DND-41 (cell line): ENCODE results near the gene MVD.

Source experiments
- ATAC-seq: fragments of 200-7000 bp; cut with Tn5 transposase; 3 replicates; pipeline ENCODE4 v1.9.1; 2021; ENCODE audit warnings: low read depth; ENCODE audit not compliant: insufficient read depth
- DNase-seq: peaks from one replicate; pipeline ENCODE4 v3.0.0-alpha.2; 2020
- H2AFZ ChIP-seq: 2 replicates; pipeline ENCODE4 v1.6.0; 2012; ENCODE audit warnings: low read depth, low read length
- H3K27ac ChIP-seq: 2 replicates; pipeline ENCODE4 v1.5.1; 2012; ENCODE audit warnings: low read length, inconsistent platforms
- H3K27me3 ChIP-seq: fragments of 200-600 bp; sonication (generic); 2 replicates; pipeline ENCODE4 v1.6.0; 2012; ENCODE audit warnings: low read length, mild to moderate bottlenecking, inconsistent platforms; ENCODE audit not compliant: insufficient read depth, poor library complexity
- H3K36me3 ChIP-seq: 2 replicates; pipeline ENCODE4 v1.5.1; 2012; ENCODE audit warnings: low read length, inconsistent platforms; ENCODE audit not compliant: insufficient read depth
- H3K4me1 ChIP-seq: 2 replicates; pipeline ENCODE4 v1.5.1; 2012; ENCODE audit warnings: mild to moderate bottlenecking, low read length; ENCODE audit not compliant: insufficient read depth
- H3K4me2 ChIP-seq: 2 replicates; pipeline ENCODE4 v1.6.0; 2012; ENCODE audit warnings: mild to moderate bottlenecking, moderate library complexity, low read length, inconsistent platforms; ENCODE audit not compliant: insufficient read depth
- H3K4me3 ChIP-seq, 2 experiments: fragments of 200-600 bp in 1 of 2; shearing (Covaris generic) in 1 of 2; 2 replicates each; pipeline ENCODE4 v1.5.1; 2012 to 2016; ENCODE audit warnings: inconsistent platforms in 2 of 2, low read length in 2 of 2, mild to moderate bottlenecking in 2 of 2, low read depth in 1 of 2, moderate library complexity in 1 of 2
- H3K79me2 ChIP-seq: 2 replicates; pipeline ENCODE4 v1.6.0; 2012; ENCODE audit warnings: low read length, inconsistent platforms; ENCODE audit not compliant: insufficient read depth
- H3K9ac ChIP-seq: 2 replicates; pipeline ENCODE4 v1.6.0; 2012; ENCODE audit warnings: low read depth, mild to moderate bottlenecking, inconsistent platforms, low read length, moderate library complexity
- H3K9me3 ChIP-seq: 2 replicates; pipeline ENCODE4 v1.5.1; 2012; ENCODE audit warnings: low read length, moderate library complexity, mild to moderate bottlenecking, inconsistent platforms; ENCODE audit not compliant: insufficient read depth, severe bottlenecking
- H4K20me1 ChIP-seq: 2 replicates; pipeline ENCODE4 v1.6.0; 2012; ENCODE audit warnings: low read length; ENCODE audit not compliant: insufficient read depth
- EZH2 ChIP-seq: IDR thresholded peaks from 3 replicates; pipeline ENCODE4 v1.6.1; 2012; ENCODE audit warnings: borderline replicate concordance, low read depth, mild to moderate bottlenecking, moderate library complexity, low read length, inconsistent platforms; ENCODE audit not compliant: severe bottlenecking
- TF ChIP-seq, protein P1 (sequence below): IDR thresholded peaks from 2 replicates; pipeline ENCODE4 v1.5.1; 2012; ENCODE audit warnings: borderline replicate concordance, low read length, moderate library complexity, mild to moderate bottlenecking; ENCODE audit not compliant: poor library complexity, severe bottlenecking; ENCODE audit errors: extremely low read depth

The MVD gene

DNA sequence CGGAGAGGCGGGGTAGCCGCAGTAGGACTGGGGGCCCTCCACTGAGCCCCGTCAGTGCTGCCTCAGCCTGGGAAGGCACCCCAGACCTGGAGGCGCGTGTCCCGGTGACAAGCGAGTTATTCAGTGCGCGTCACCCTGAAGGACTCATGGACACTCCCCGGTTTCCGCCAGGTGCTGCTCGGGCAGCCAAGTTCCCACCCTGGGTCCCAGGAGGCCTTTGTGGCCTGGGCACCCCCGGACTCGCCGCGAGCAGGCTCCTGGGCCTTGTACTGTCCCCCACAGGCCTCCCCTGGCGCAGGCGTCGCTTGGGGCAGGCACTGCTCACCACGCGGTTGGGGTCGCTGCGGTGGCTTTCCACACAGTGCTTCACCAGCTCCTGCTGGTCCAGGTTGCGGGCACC lies 35.8 kb upstream of the MVD start:
- Histone ChIP-seq H3K9ac (no peak overlapping the region), H3K27ac (no peak overlapping the region), H2AFZ (no peak overlapping the region), H3K36me3 (peaks cover 58% of the 10 kb centered on the region), H3K79me2 (peaks cover 37% of the 10 kb centered on the region), H4K20me1 (peaks cover 20% of the 10 kb centered on the region), H3K27me3 (no peaks in the 10 kb centered on the region), H3K9me3 (no peaks in the 10 kb centered on the region), H3K4me1 (peaks cover 38% of the 10 kb centered on the region), H3K4me2 (no peak overlapping the region), H3K4me3 (no peak overlapping the region)
- ATAC-seq (no peak), DNase-seq (no peak)
- no peak for TF ChIP-seq EZH2
- TF ChIP-seq, protein P1, sequence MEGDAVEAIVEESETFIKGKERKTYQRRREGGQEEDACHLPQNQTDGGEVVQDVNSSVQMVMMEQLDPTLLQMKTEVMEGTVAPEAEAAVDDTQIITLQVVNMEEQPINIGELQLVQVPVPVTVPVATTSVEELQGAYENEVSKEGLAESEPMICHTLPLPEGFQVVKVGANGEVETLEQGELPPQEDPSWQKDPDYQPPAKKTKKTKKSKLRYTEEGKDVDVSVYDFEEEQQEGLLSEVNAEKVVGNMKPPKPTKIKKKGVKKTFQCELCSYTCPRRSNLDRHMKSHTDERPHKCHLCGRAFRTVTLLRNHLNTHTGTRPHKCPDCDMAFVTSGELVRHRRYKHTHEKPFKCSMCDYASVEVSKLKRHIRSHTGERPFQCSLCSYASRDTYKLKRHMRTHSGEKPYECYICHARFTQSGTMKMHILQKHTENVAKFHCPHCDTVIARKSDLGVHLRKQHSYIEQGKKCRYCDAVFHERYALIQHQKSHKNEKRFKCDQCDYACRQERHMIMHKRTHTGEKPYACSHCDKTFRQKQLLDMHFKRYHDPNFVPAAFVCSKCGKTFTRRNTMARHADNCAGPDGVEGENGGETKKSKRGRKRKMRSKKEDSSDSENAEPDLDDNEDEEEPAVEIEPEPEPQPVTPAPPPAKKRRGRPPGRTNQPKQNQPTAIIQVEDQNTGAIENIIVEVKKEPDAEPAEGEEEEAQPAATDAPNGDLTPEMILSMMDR, result no peak

DNA sequence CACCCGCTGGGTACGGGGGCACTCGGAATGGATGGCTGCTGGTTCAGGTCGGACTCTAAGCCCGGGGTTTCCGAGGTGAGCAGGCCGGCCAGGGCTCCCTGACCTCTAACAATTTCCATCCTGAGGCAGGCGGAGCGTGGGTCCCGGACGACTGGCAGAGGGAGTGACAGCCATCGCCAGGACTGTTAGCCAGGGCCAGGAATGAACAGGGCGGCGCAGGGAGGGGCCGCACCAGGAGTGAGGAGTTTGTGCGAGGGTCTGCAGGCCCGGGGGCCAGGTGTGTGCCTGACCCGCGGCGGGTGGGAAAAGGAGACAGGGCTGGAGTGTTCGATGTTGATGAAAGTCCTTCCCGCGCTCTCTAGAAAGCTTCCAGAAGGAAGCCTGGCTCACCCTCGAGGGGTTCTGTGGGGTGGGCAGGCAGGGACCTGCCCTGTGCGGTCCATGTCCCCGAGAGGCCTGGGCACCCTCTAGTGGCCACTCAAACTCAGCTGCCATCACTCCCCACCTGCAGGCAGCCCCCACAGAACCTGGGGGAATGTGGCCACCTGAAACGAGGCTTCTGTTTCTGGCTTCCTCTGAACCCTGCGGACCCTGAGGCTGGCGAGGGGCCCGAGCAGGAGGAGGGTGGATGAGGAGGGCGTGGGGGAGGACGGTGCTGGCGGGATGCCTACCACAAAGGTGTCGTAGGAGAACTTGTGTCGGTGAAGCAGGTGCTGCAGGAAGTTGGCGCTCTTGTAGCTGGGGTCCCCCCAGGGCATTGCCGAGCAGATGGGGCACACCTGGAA lies 35.1 kb upstream of the MVD start:
- Histone ChIP-seq H2AFZ (no peak overlapping the region), H3K27ac (no peak overlapping the region), H3K4me3 (no peak overlapping the region), H3K9me3 (no peaks in the 10 kb centered on the region), H3K79me2 (peaks cover 33% of the 10 kb centered on the region), H3K36me3 (peaks cover 58% of the 10 kb centered on the region), H3K4me2 (no peak overlapping the region), H3K27me3 (no peaks in the 10 kb centered on the region), H4K20me1 (peaks cover 20% of the 10 kb centered on the region), H3K9ac (no peak overlapping the region), H3K4me1 (peaks cover 31% of the 10 kb centered on the region)
- ATAC-seq (no peak), DNase-seq (no peak)
- TF ChIP-seq, protein P1, result peak; percentile 48
- TF ChIP-seq EZH2, result no peak

DNA sequence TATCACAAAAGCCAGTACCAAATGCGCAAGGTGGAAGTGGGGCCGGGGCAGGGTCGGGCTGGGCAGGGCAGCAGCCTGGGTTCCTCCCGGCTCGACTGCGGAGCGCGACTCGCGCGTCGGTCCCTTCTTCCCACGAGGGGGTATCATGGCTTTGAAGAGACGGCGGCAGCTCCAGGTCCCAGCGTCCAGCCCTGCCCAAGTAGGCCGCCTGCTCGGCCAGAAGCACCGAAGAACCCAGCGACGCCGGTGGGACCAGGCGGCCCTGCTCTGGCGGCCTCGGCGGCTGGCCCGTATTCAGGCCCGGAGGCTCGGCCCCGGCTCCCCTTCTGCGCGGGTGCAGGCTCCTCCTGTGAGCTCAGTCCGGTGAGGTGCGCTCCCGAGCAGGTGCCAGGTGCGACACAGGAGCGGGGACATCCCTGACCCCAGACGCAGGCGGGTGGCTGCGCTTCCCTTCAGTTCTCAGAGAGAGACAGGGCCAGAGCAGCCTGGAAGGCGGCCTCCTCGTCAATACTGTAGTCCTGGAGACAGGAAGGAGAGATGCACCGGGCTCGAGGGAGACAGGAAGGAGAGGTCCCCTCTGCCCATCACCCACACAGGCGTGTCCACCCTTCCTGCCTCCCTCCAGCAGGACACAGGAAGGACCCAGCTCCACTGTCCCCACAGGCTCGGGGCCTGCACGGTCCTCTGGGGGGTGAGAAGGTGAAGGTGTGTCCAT lies 34.4 kb upstream of the MVD start:
- H3K9me3 ChIP-seq, result no peaks in the 10 kb centered on the region
- no peak overlapping the region for H3K9ac ChIP-seq
- DNase-seq (no peak), ATAC-seq (no peak)
- TF ChIP-seq, protein P1, result no peak
- no peak for TF ChIP-seq EZH2
- peaks cover 51% of the 10 kb centered on the region for H3K36me3 ChIP-seq
- H3K4me3 ChIP-seq, result no peak overlapping the region
- H3K4me2 ChIP-seq, result no peak overlapping the region
- H3K4me1 ChIP-seq, result peaks cover 24% of the 10 kb centered on the region
- no peak overlapping the region for H3K27ac ChIP-seq
- peaks cover 25% of the 10 kb centered on the region for H3K79me2 ChIP-seq
- no peak overlapping the region for H2AFZ ChIP-seq
- no peaks in the 10 kb centered on the region for H3K27me3 ChIP-seq
- H4K20me1 ChIP-seq, result peaks cover 20% of the 10 kb centered on the region
